Right atrium auricular region (tissue), 2 donors: ENCODE results near the gene CD74. TPM values are rescaled to one million over a fixed set of nuclear protein-coding genes. Genes with fewer than 3 reads are reported as not detected.

Experiments used
- DNase-seq: peaks from one replicate; pipeline ENCODE4 v3.0.0-alpha.2; 2019; ENCODE audit warnings: low spot score
- H3K27ac ChIP-seq, 2 donors: fragments of 200-600 bp; sonication (generic); 1 replicate in 1 of 2; 2 replicates in 1 of 2; pipeline ENCODE4 v1.5.1; 2016 to 2019
- H3K27me3 ChIP-seq, 2 donors: fragments of 200-600 bp; sonication (generic); one replicate each; pipeline versions ENCODE4 v1.5.1 to v1.6.0; 2017 to 2019
- H3K36me3 ChIP-seq: fragments of 200-600 bp; sonication (generic); one replicate; pipeline ENCODE4 v1.5.1; 2016
- H3K4me1 ChIP-seq, 2 donors: fragments of 200-600 bp; sonication (generic); one replicate each; pipeline versions ENCODE4 v1.5.1 to v1.6.0; 2017 to 2019
- H3K4me3 ChIP-seq, 2 donors: fragments of 200-600 bp; sonication (generic); 1 replicate in 1 of 2; 2 replicates in 1 of 2; pipeline ENCODE4 v1.5.1; 2017 to 2019; ENCODE audit warnings: mild to moderate bottlenecking in 1 of 2, moderate library complexity in 1 of 2
- H3K9me3 ChIP-seq, 2 donors: fragments of 200-600 bp; sonication (generic); one replicate each; pipeline ENCODE4 v1.5.1; 2019
- total RNA-seq, 2 donors: library from RNA; depleted of rRNA; stranded (reverse); fragments of >200 nt; gene quantifications; one replicate each; pipeline ENCODE4 v1.1.0, GENCODE V29; 2016
- TF ChIP-seq, protein P1 (sequence below), 2 donors: fragments of 200-600 bp; sonication (generic); IDR thresholded peaks; one replicate each; pipeline ENCODE4 v1.5.1; 2019; ENCODE audit warnings: antibody characterized with exemption in 2 of 2

Gene CD74
- total RNA-seq, 2 donors from 2014 or later: 268 to 424 TPM

DNA sequence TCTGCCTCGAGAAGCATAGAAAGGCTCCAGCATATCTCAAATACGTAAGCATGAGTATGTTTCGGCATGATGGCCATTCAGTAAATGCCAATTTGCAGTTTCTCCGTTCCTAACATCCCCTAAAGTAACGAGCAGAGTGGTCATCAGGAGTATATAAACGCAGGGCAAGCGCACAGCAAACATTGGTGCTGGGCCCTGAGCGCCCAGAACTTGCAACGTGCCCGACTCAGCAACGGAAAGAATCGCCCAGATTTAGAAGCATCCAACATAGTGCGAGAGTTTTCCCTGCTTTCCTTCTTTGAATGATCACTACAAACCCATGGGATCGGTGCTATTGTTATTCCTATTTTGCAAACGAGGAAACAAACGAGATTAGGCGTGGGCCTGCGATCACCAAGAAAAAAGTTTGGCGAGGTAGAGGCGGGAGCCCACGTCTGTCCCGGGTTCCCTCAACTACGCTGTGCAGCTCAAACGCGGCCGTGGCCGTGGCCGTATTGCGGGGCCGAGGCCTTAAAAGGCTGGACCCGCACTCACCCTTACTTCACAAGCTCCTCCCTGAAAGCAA, 36.3 kb upstream of the CD74 start:
- Histone ChIP-seq H3K9me3 (no peaks in the 10 kb centered on the region), H3K27ac (peak overlapping the region; percentile 92 to 94), H3K27me3 (no peaks in the 10 kb centered on the region), H3K36me3 (peaks cover 35% of the 10 kb centered on the region), H3K4me1 (peaks cover 0 to 22% of the 10 kb centered on the region in 2 donors), H3K4me3 (peak overlapping the region; percentile 76 to 77)
- peak; percentile 60 for DNase-seq
- TF ChIP-seq, protein P1, sequence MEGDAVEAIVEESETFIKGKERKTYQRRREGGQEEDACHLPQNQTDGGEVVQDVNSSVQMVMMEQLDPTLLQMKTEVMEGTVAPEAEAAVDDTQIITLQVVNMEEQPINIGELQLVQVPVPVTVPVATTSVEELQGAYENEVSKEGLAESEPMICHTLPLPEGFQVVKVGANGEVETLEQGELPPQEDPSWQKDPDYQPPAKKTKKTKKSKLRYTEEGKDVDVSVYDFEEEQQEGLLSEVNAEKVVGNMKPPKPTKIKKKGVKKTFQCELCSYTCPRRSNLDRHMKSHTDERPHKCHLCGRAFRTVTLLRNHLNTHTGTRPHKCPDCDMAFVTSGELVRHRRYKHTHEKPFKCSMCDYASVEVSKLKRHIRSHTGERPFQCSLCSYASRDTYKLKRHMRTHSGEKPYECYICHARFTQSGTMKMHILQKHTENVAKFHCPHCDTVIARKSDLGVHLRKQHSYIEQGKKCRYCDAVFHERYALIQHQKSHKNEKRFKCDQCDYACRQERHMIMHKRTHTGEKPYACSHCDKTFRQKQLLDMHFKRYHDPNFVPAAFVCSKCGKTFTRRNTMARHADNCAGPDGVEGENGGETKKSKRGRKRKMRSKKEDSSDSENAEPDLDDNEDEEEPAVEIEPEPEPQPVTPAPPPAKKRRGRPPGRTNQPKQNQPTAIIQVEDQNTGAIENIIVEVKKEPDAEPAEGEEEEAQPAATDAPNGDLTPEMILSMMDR (IDR thresholded peaks at IDR 0.05): no peak

DNA sequence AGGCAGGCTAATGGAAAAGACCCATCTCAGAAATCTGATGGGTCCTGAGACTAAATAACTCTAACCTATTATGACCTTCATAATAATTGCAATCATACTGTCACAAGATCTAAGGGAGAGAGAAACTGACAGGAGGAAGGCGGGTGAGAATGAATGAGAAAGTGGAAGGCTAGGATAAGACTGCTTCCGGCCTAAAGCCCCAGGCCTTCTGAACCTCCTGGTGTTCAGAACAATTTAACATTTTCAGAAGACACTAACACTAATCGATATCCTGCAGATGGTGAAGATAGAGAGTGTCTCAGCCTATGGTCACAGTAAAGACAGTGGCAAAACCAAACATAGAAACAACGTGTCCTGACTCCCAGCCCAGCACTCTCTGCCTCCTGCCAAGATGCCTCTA, 35.6 kb upstream of the CD74 start:
- Histone ChIP-seq H3K27me3 (no peaks in the 10 kb centered on the region), H3K36me3 (peaks cover 42% of the 10 kb centered on the region)

DNA sequence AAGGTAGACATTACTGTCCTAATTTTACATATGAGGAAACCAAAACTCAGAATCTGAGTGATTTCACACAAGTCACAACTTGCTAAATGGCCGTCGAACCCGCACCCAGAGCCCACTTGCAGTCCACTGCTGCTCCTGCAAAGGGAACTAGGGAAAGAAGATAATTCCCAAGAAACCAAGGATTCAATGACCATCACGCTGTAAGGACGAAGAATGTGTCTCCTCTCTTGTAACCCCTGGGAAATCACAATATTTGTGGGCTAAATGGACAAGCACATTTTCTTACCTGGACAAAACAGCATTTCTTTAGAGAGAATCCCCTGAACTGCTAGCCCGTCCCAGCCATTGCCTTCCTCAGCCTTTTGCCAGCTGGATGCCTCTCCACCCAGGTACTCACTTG, 34.5 kb upstream of the CD74 start:
- Histone ChIP-seq H3K4me3 (no peak overlapping the region), H3K4me1 (peaks cover 0 to 29% of the 10 kb centered on the region in 2 donors), H3K27ac (no peak overlapping the region), H3K9me3 (no peaks in the 10 kb centered on the region), H3K36me3 (peaks cover 44% of the 10 kb centered on the region), H3K27me3 (no peaks in the 10 kb centered on the region)
- TF ChIP-seq, protein P1 (IDR thresholded peaks at IDR 0.05): no peak
- no peak for DNase-seq

More for the DNA sequence above, 35.6 kb upstream of the CD74 start:
- TF ChIP-seq, protein P1 (IDR thresholded peaks at IDR 0.05): no peak
- H3K27ac ChIP-seq: peak overlapping the region; percentile 92 to 94
- peak overlapping the region; percentile 76 to 77 for H3K4me3 ChIP-seq
- no peaks in the 10 kb centered on the region for H3K9me3 ChIP-seq
- DNase-seq: no peak
- peaks cover 0 to 22% of the 10 kb centered on the region in 2 donors for H3K4me1 ChIP-seq

DNA sequence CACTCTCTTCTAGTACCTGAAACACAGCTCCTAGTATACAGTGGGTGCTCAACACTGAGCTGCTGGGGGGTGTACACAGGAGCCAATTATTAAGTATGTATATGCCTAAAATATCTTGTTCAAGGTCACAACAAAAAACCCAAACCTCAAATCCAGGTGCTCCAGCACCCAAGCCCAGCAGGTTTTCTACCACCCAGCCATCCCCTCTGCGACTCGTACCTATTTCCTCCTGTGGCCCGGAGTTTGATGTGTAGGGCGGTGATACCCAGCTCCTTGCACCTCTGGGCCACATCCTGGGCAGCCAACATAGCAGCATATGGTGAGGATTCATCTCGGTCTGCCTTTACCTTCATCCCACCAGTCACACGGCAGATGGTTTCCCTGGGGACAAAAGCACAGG, 33.9 kb upstream of the CD74 start:
- Histone ChIP-seq H3K9me3 (no peaks in the 10 kb centered on the region), H3K36me3 (peaks cover 44% of the 10 kb centered on the region), H3K4me3 (no peak overlapping the region), H3K27ac (no peak overlapping the region), H3K4me1 (peaks cover 0 to 33% of the 10 kb centered on the region in 2 donors), H3K27me3 (no peaks in the 10 kb centered on the region)
- no peak for DNase-seq
- TF ChIP-seq, protein P1 (IDR thresholded peaks at IDR 0.05): no peak

DNA sequence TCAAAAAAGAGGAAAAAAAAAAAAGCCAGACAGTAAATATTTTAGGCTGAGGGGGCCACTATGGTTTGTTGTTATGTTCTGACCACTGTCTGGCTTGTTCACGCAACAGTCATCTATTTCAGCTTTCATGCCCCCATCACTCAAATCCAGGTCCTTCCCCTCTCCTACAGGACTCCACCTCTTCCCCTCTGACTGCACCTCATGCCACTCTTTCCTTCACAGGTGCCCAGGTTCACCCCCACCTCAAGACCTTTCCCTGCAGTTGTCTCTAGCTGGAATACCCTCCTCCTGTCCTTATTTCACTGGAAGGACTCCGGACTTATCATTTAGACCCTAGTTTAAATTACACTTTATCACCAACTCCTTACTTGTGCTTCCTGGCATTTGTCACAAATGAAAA, 33.4 kb upstream of the CD74 start:
- peaks cover 0 to 38% of the 10 kb centered on the region in 2 donors for H3K4me1 ChIP-seq
- no peak for DNase-seq
- TF ChIP-seq, protein P1 (IDR thresholded peaks at IDR 0.05): no peak
- H3K36me3 ChIP-seq: peaks cover 44% of the 10 kb centered on the region
- no peaks in the 10 kb centered on the region for H3K27me3 ChIP-seq
- H3K27ac ChIP-seq: no peak overlapping the region
- H3K9me3 ChIP-seq: no peaks in the 10 kb centered on the region
- no peak overlapping the region for H3K4me3 ChIP-seq

DNA sequence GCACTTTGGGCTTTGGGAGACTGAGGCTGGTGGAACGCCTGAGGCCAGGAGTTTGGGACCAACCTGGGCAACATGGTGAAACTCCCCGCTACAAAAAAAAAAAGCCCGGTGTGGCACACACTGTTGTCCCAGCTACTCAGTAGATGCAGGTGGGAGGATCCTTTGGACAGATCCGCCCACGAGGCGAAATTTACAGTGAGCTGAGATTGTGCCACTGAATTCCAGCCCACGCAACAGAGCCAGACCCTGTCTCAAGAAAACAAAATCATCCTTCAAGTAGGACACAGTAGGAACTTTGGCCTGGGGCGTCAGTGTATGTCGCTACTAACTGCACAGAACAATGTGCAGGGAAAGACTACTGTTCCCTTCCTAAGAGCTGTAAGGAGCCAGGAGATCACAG, 32.1 kb upstream of the CD74 start:
- Histone ChIP-seq H3K4me1 (peaks cover 0 to 40% of the 10 kb centered on the region in 2 donors), H3K27ac (no peak overlapping the region)

More for the DNA sequence above, 32.1 kb upstream of the CD74 start:
- no peaks in the 10 kb centered on the region for H3K27me3 ChIP-seq
- peaks cover 44% of the 10 kb centered on the region for H3K36me3 ChIP-seq
- H3K4me3 ChIP-seq: no peak overlapping the region
- TF ChIP-seq, protein P1 (IDR thresholded peaks at IDR 0.05): no peak
- no peak for DNase-seq
- no peaks in the 10 kb centered on the region for H3K9me3 ChIP-seq
